HG02884 (cell line): ENCODE measurements around the gene ZNF525.
"Not testable (repeated sequence)": the region's sequence is repeated elsewhere in the genome, so short reads cannot be mapped to it uniquely, and the experiment has no call there.

Experiments
- ATAC-seq: cut with Tn5 transposase; IDR thresholded peaks from one replicate; pipeline ENCODE4 v1.9.1; 2021; ENCODE audit warnings: mild to moderate bottlenecking, moderate library complexity; ENCODE audit not compliant: unreplicated experiment

Gene ZNF525

GRCh38 chr19:53365134-53365898, at the start of gene ZNF525:
Gene ZNF525, plus strand, starts transcription at chr19:53365705. Its CDS starts 6,577 bp downstream, at chr19:53372282.
- peak; percentile 91 for ATAC-seq

GRCh38 chr19:53328967-53329366, 36.5 kb upstream of the ZNF525 start:
- no peak for ATAC-seq

GRCh38 chr19:53332484-53332883, 33.0 kb upstream of the ZNF525 start:
- no peak for ATAC-seq

DNA sequence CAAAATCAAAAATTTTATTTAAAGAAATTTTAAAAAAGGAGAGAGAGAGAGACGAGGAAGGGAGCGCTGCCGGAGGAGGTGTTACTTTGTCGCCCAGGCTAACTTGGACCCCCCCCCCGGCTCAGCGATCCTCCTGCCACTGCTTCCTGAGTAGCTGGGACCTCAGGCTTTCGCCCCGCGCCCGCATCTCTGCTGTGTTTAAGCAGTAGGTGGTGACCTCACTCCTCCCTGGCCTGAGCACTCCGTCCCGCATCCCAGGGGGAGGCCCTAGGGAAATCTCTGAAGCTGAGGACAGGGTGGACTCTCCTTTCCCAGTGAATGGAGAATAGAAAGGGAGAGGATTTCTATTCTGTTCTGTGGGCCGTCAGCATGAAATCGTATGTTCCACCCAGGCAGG, 32.4 kb upstream of the ZNF525 start:
- peak; percentile 13 for ATAC-seq

DNA sequence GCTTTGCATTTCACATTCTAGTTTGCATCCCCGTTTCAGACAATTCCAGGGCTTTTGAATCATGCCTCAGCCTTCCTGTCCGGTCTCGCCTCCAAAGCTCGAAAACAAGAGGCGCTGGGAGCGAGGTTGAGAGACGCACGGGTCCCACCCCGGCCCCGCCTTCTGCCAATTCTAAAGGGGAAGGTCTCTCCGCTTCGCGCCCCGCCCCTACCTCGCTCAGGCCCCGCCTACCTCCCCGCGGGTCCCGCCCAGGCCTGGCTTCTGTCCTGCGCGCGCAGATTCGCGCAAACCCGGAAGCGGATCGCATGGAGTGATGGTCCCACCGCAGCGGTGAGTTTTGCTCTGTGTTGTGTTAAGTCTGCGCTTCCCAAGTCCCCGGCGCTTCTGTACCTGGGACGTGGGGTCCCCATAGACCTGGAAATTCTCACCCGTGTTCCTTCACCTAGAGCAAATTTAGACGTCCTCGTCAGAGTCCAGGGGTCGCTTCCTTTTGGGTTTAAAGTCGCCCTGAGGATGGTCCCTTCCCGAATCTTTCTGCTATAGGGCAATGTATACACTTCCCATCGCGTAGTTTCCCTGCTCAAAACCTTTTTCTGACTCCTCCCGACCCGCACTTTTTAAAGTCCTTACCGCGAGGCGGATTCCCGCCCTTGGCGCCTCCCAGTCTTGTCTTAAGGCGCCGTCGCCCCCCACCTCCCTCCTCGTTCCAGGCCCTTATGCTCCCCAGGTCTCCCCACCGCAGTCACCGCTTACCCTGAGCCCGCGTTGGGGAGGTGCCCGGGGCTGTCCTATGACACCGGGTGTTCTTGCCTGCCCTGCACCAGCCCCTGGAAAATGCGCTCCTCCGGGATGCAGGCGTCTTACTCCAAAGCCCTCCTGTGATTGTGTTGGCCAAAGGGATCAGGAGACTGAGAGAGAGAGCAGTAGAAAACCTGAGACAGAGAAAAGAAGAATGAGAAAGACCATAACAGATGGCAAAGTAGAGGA, 31.7 kb upstream of the ZNF525 start, which contains the start of gene ZNF845:
Gene ZNF845, plus strand, starts transcription at position 287 of the 987 bp plus-strand sequence. CDS start 7,559 bp downstream, outside the sequence.
- peak; percentile 92 for ATAC-seq

DNA sequence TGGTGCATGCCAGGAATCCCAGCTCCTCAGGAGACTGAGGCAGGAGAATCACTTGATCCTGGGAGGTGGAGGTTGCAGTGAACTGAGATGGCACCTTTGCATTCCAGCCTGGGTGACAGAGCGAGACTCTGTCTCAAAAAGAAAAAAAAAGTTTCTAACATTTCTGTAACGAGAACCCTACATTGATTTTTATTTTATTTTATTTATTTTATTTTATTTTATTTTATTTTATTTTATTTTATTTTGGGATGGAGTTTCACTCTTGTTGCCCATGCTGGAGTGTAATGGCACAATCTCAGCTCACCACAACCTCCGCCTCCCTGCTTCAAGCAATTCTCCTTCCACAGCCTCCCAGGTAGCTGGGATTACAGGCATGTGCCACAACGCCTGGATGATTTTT, 21.1 kb upstream of the ZNF525 start:
- not testable (repeated sequence) for ATAC-seq

DNA sequence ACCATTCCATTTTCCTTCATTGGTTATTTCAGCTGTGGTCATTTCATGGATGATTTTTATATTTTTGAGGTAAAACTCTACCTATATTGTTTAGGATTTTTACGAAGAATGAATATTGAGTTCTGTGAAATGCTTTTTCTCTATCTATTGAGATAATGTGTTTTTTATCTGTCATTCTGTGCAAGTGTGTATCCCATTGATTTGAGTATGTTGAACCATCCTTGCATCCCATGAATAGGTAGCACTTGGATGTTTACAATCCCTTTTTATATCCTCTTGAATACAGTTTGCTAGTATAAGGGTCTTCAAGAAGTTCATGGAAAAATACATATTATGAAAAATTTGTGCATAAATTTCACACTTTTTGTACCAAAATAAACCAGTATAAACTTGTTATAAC, 9.8 kb upstream of the ZNF525 start:
- ATAC-seq = no peak

- no peak for ATAC-seq
Measured at GRCh38 chr19:53357821-53358581, 7.5 kb upstream of the ZNF525 start.

- ATAC-seq = not testable (repeated sequence)
Measured at GRCh38 chr19:53360056-53360455, 5.4 kb upstream of the ZNF525 start.

GRCh38 chr19:53365899-53366493, 491 bp downstream of the ZNF525 start:
- ATAC-seq = peak; percentile 43

DNA sequence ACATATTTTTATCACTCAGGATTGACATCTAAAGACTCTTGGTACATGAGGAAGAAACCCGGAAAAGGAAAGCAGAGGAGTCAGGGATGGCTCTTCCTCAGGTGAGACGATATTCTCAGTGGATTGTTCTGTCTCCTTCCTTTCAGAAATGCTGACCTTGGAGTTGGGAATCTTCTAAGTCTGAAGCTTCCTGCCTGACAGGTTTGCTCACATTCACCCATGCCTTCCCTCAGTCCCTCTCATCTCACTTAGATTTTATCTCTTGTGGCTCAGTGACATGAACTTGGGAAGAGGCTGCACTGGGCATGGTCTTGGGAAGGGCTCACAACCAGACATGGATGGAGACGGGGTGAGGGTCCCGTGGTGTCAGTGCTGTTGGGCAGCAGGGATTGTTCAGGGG, 6.7 kb downstream of the ZNF525 start:
- ATAC-seq = no peak

DNA sequence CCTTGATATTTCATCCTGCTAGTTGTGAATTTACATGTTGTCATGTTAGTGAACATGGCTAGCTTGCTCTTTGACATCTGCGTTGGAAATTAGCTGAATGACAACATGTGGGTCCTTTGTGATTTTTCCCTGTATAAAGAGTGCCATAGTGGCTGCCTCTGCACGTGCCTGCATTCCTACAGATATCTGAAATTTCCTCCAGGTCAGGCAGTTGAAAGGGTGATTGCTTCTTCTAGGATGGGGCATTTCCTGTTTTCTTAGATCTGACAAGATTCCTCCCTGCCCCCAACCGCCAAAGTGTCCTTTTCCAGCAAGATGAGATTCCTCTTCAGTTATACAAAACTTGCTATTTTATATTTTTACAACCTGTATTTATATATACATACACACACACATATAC, 8.8 kb downstream of the ZNF525 start:
- ATAC-seq = no peak

DNA sequence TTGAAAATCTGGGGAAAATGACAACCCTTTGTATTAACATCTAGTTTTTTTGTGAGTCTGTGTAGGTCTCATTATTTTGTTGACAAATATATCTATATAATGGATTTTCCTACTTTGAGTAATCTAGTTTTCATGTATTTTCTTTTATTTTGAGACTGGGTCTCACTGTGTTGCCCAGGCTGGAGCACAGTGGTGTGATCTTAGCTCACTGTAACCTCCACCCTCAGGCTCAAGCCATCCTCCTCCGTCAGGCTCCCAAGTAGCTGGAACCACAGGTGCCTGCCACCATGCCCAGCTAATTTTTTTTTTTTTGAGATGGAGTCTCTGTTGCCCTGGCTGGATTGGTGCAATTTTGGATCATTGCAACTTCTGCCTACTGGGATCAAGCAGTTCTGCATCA, 9.2 kb downstream of the ZNF525 start:
- no peak for ATAC-seq

GRCh38 chr19:53381376-53381775, 15.9 kb downstream of the ZNF525 start:
- no peak for ATAC-seq

GRCh38 chr19:53388168-53388567, 22.7 kb downstream of the ZNF525 start:
- ATAC-seq = no peak

DNA sequence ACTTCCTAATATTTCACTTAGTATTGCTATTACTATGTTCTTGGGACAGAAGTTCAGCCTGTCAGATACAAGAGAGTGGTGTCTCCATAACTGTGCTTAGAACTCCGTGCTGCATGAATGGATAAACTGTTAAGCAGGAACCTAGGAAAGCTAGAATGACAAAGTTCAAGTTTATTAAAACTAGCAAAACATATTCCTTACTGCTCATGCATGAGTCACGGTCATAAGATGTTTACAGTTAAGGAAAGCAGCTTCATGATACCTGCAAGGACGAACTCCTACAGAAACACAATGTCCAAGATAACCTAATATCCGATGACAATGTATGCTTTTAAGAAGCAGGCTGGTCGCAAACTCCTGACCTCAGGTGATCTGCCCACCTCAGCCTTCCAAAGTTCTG, 23.4 kb downstream of the ZNF525 start:
- ATAC-seq = no peak

GRCh38 chr19:53389571-53389970, 24.1 kb downstream of the ZNF525 start:
- ATAC-seq = no peak

GRCh38 chr19:53389978-53390377, 24.5 kb downstream of the ZNF525 start:
- no peak for ATAC-seq

DNA sequence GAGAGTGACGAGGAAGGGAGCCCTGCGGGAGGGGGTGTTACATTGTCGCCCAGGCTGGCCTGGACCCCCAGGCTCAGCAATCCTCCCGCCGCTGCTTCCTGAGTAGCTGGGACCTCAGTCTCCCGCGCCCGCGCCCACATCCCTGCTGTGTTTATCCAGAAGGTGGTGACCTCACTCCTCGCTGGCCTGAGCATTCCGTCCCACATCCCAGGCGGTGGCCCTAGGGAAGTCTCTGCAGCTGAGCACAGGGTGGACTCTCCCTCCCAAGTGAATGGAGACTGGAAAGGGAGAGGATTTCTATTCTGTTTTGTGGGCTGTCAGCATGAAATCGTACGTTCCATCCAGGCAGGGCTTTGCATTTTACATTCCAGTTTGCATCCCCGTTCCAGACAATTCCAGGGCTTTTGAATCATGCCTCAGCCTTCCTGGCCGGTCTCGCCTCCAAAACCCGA, 29.0 kb downstream of the ZNF525 start:
- no peak for ATAC-seq
